HepG2 (cell line): ENCODE measurements around the gene COBL. TPM values are rescaled to one million over a fixed set of nuclear protein-coding genes. Genes with fewer than 3 reads are reported as not detected.

Source experiments
- ATAC-seq: fragments of 200-7000 bp; cut with Tn5 transposase; 3 replicates; pipeline ENCODE4 v1.9.1; 2020; ENCODE audit warnings: mild to moderate bottlenecking, moderate library complexity
- BruUV-seq: library from RNA; stranded (reverse); fragments of 400-500 nt; replicated peaks from 2 replicates; lab custom pipeline; 2021; lab: Mats Ljungman, UMichigan
- CTCF ChIA-PET: fragments of 300-600 bp; formaldehyde crosslinking; extraction: SDS; loops from one replicate; lab custom pipeline; 2021; ENCODE audit warnings: low total read pairs, inconsistent platforms, low intra/inter-chr PET ratio; lab: Yijun Ruan, JAX
- POLR2A ChIA-PET: fragments of 350-600 bp; sonication (Branson Sonifier 250); formaldehyde crosslinking; loops from one replicate; lab custom pipeline; 2020; ENCODE audit warnings: antibody characterized with exemption, inconsistent platforms; lab: Yijun Ruan, JAX
- DNase-seq: peaks from one replicate; pipeline ENCODE4 v3.0.0-alpha.2; 2015; ENCODE audit warnings: low spot score
- FAIRE-seq: peaks from 3 replicates; lab custom pipeline; 2011; peaks lifted over from hg19 to GRCh38; lab: Jason Lieb, UNC
- H2AFZ ChIP-seq: one replicate; pipeline ENCODE4 v1.6.1; 2011; ENCODE audit warnings: low read length, inconsistent platforms
- H3K27ac ChIP-seq: fragments of 300-600 bp; 3 replicates; pipeline ENCODE4 v1.8.0; 2011; ENCODE audit warnings: mixed run types, mild to moderate bottlenecking, mixed read lengths, low read length, inconsistent platforms; ENCODE audit not compliant: insufficient read depth; ENCODE audit errors: extremely low read length
- H3K27me3 ChIP-seq, 2 experiments: fragments of 200-600 bp in 1 of 2; 2 replicates in 1 of 2; 3 replicates in 1 of 2; pipeline versions ENCODE4 v1.6.0 to v1.8.0; 2011; ENCODE audit warnings: low read length in 2 of 2, mild to moderate bottlenecking in 2 of 2, moderate library complexity in 2 of 2, inconsistent platforms in 1 of 2; ENCODE audit not compliant: insufficient read depth in 2 of 2, control insufficient read depth in 1 of 2
- H3K36me3 ChIP-seq, 2 experiments: fragments of 200-600 bp in 1 of 2; replicated peaks in 1 of 2; 2 replicates in 1 of 2; 3 replicates in 1 of 2; pipeline versions ENCODE4 v1.5.1 to v1.8.0; 2011; ENCODE audit warnings: low read length in 2 of 2, inconsistent platforms in 1 of 2; ENCODE audit not compliant: insufficient read depth in 2 of 2, control insufficient read depth in 1 of 2
- H3K4me1 ChIP-seq: 2 replicates; pipeline ENCODE4 v1.5.1; 2012; ENCODE audit warnings: low read length, inconsistent platforms; ENCODE audit not compliant: insufficient read depth
- H3K4me2 ChIP-seq: 2 replicates; pipeline ENCODE4 v1.6.0; 2011; ENCODE audit warnings: low read depth, low read length, inconsistent platforms
- H3K4me3 ChIP-seq, 3 experiments: fragments of 200-600 bp in 1 of 3; sonication (generic), shearing (Covaris generic) in 1 of 3; replicated peaks in 1 of 3; 2 replicates each; pipeline ENCODE4 v1.5.1; 2011 to 2016; ENCODE audit warnings: low read length in 3 of 3, inconsistent platforms in 2 of 3, low read depth in 2 of 3, mild to moderate bottlenecking in 2 of 3, control low read depth in 1 of 3, mixed read lengths in 1 of 3; ENCODE audit not compliant: insufficient read depth in 1 of 3
- H3K79me2 ChIP-seq: one replicate; pipeline ENCODE4 v1.6.1; 2011; ENCODE audit warnings: low read length, inconsistent platforms; ENCODE audit not compliant: insufficient read depth
- H3K9ac ChIP-seq: 2 replicates; pipeline ENCODE4 v1.6.0; 2011; ENCODE audit warnings: mild to moderate bottlenecking, low read depth, low read length, inconsistent platforms; ENCODE audit not compliant: insufficient read depth
- H3K9me3 ChIP-seq: 2 replicates; pipeline ENCODE4 v1.5.1; 2012; ENCODE audit warnings: mild to moderate bottlenecking, low read length
- H4K20me1 ChIP-seq: 2 replicates; pipeline ENCODE4 v1.6.0; 2011; ENCODE audit warnings: inconsistent platforms, mild to moderate bottlenecking, low read length, moderate library complexity; ENCODE audit not compliant: insufficient read depth
- ADNP ChIP-seq: sonication (generic); formaldehyde crosslinking; IDR thresholded peaks from 2 replicates; pipeline ENCODE4 v1.4.0; 2020; ENCODE audit warnings: missing genetic modification reagents
- GPBP1L1 ChIP-seq: sonication (generic); formaldehyde crosslinking; IDR thresholded peaks from 2 replicates; pipeline ENCODE4 v1.5.0; 2020; ENCODE audit warnings: mild to moderate bottlenecking, missing genetic modification reagents
- HOXA9 ChIP-seq: sonication (generic); formaldehyde crosslinking; IDR thresholded peaks from 2 replicates; pipeline ENCODE4 v1.8.1; 2022; ENCODE audit warnings: missing genetic modification reagents, mild to moderate bottlenecking, moderate library complexity, borderline replicate concordance
- IRF1 ChIP-seq: sonication (generic); formaldehyde crosslinking; IDR thresholded peaks from 2 replicates; pipeline ENCODE4 v1.4.0; 2020; ENCODE audit warnings: low read depth, mild to moderate bottlenecking, missing genetic modification reagents
- MXD3 ChIP-seq: IDR thresholded peaks from 2 replicates; pipeline ENCODE4 v1.6.1; 2016; ENCODE audit warnings: mild to moderate bottlenecking, missing biosample characterization, missing genetic modification reagents
- SRY ChIP-seq: sonication (generic); formaldehyde crosslinking; IDR thresholded peaks from 2 replicates; pipeline ENCODE4 v1.8.0; 2022; ENCODE audit warnings: mild to moderate bottlenecking, missing genetic modification reagents
- TCF7L2 ChIP-seq: IDR thresholded peaks from 2 replicates; pipeline ENCODE4 v1.6.1; 2011; ENCODE audit warnings: mild to moderate bottlenecking, low read depth, low read length, moderate library complexity
- THAP7 ChIP-seq: sonication (generic); formaldehyde crosslinking; IDR thresholded peaks from 2 replicates; pipeline ENCODE4 v1.8.1; 2023; ENCODE audit warnings: mild to moderate bottlenecking, missing genetic modification reagents
- TSC22D2 ChIP-seq: sonication (generic); formaldehyde crosslinking; IDR thresholded peaks from 2 replicates; pipeline ENCODE4 v1.5.1; 2020; ENCODE audit warnings: missing genetic modification reagents, mild to moderate bottlenecking, borderline replicate concordance
- ZFP37 ChIP-seq: sonication (generic); formaldehyde crosslinking; IDR thresholded peaks from 2 replicates; pipeline ENCODE4 v1.4.0; 2020; ENCODE audit warnings: missing genetic modification reagents, borderline replicate concordance
- ZIK1 ChIP-seq: sonication (generic); formaldehyde crosslinking; IDR thresholded peaks from 2 replicates; pipeline ENCODE4 v1.5.0; 2020; ENCODE audit warnings: mild to moderate bottlenecking, low read depth, missing genetic modification reagents, borderline replicate concordance
- ZMYM3 ChIP-seq: sonication (generic); formaldehyde crosslinking; IDR thresholded peaks from 2 replicates; pipeline ENCODE4 v1.5.1; 2020; ENCODE audit warnings: mild to moderate bottlenecking, missing genetic modification reagents
- ZMYM4 ChIP-seq: sonication (generic); formaldehyde crosslinking; IDR thresholded peaks from 2 replicates; pipeline ENCODE4 v1.8.1; 2023; ENCODE audit warnings: mild to moderate bottlenecking, missing genetic modification reagents
- ZNF263 ChIP-seq: sonication (generic); formaldehyde crosslinking; IDR thresholded peaks from 2 replicates; pipeline ENCODE4 v1.4.0; 2020; ENCODE audit warnings: missing genetic modification reagents
- ZNF30 ChIP-seq: sonication (generic); formaldehyde crosslinking; IDR thresholded peaks from 2 replicates; pipeline ENCODE4 v1.5.0; 2020; ENCODE audit warnings: mild to moderate bottlenecking, missing genetic modification reagents
- ZNF513 ChIP-seq: sonication (generic); formaldehyde crosslinking; conservative IDR thresholded peaks from 2 replicates; pipeline ENCODE4 v1.5.0; 2020; ENCODE audit warnings: missing genetic modification reagents
- ZNF773 ChIP-seq: sonication (generic); formaldehyde crosslinking; IDR thresholded peaks from 2 replicates; pipeline ENCODE4 v1.4.0; 2020; ENCODE audit warnings: missing genetic modification reagents, borderline replicate concordance
- WGBS: methylation state at CpG from one replicate; pipeline ENCODE4 v1.1.6; 2017; ENCODE audit warnings: low lambda C conversion rate; 5-methylcytosine and 5-hydroxymethylcytosine counted together
- in situ Hi-C: cut with HindIII; loops from 2 replicates; pipeline ENCODE4 v1.10.0; 2017; ENCODE audit warnings: low pct_unique_long_range_greater_than_20kb; ENCODE audit not compliant: extremely low pct_ligation_motif_present
- intact Hi-C: fragments of 100-400 bp; cut with micrococcal nuclease; formaldehyde crosslinking; loops from one replicate; pipeline ENCODE4 v1.10.0; 2022; ENCODE audit not compliant: unreplicated experiment
- polyA plus RNA-seq, 8 experiments: library from polyadenylated mRNA; depleted of rRNA in 3 of 8; stranded (reverse) in 7 of 8; unstranded in 1 of 8; fragments of >200 nt; fragmentation: Illumina TruSeq in 4 of 8; extraction: Trizol in 4 of 8; gene quantifications; 2 replicates each; pipeline versions ENCODE4 v1.2.1 to v1.2.3, GENCODE V29; 2011 to 2016; ENCODE audit warnings: low read depth in 4 of 8, missing spikeins in 1 of 8, mixed read lengths in 1 of 8; ENCODE audit not compliant: insufficient read depth in 1 of 8
- total RNA-seq, 5 experiments: library from RNA; depleted of rRNA; stranded (reverse); fragments of >200 nt; fragmentation: Illumina TruSeq; extraction: Trizol; gene quantifications; 2 replicates each; pipeline ENCODE4 v1.2.3, GENCODE V29; 2016; ENCODE audit warnings: low read depth in 1 of 5

The COBL gene
- total and polyA plus RNA-seq, 2 of the 13 experiments (the other 11 are each of a cell fraction or from before 2014, with no cell fraction given) = 3.8 to 4.9 TPM

- TF ChIP-seq GPBP1L1 (CRISPR knock-in tag) = no peak
- no peak for TF ChIP-seq HOXA9 (CRISPR knock-in tag)
- TF ChIP-seq ZMYM3 (CRISPR knock-in tag) = no peak
- no peak for TF ChIP-seq TCF7L2
- TF ChIP-seq ZMYM4 (CRISPR knock-in tag) = no peak
- TF ChIP-seq ZNF30 (CRISPR knock-in tag) = no peak
- TF ChIP-seq MXD3 (CRISPR knock-in tag) = no peak
- no peak for TF ChIP-seq ZIK1
- TF ChIP-seq SRY (CRISPR knock-in tag) = no peak
- TF ChIP-seq ADNP (CRISPR knock-in tag) = no peak
- TF ChIP-seq ZNF263 (CRISPR knock-in tag) = no peak
- no peak for TF ChIP-seq ZNF773 (CRISPR knock-in tag)
- no peak for TF ChIP-seq THAP7
- no peak for TF ChIP-seq IRF1 (CRISPR knock-in tag)
- TF ChIP-seq ZFP37 (CRISPR knock-in tag) = no peak
- TF ChIP-seq ZNF513 = no peak
- no peak for TF ChIP-seq TSC22D2 (CRISPR knock-in tag)
- Histone ChIP-seq H3K4me2 (no peak overlapping the region), H3K9me3 (no peaks in the 10 kb centered on the region; the same call in 1 of the 2 replicates), H3K27ac (no peak overlapping the region), H3K27me3 (no peaks in the 10 kb centered on the region), H3K79me2 (peaks cover 32% of the 10 kb centered on the region), H2AFZ (no peak overlapping the region), H3K9ac (no peak overlapping the region), H4K20me1 (peaks cover 3% of the 10 kb centered on the region; the same call in 1 of the 2 replicates), H3K4me3 (no peak overlapping the region), H3K4me1 (peaks cover 33% of the 10 kb centered on the region), H3K36me3 (no peaks in the 10 kb centered on the region)
- FAIRE-seq = no peak
- in situ Hi-C loops = no loop called here
- WGBS = 85% methylated on average over 3 of the region's 3 CpGs
- ChIA-PET POLR2A (no interaction called here), CTCF (no interaction called here)
- intact Hi-C loops = no loop called here
- no peak for ATAC-seq
- no TSS peak for BruUV-seq
- DNase-seq = no peak
These were observed 36.5 kb downstream of the COBL start for GRCh38 chr7:51280156-51280555.
